Liver (tissue), 9 donors: ENCODE results near the gene GLB1L3. TPM values are rescaled to one million over a fixed set of nuclear protein-coding genes. Genes with fewer than 3 reads are reported as not detected.

Experiments used
- DNase-seq: peaks from one replicate; pipeline ENCODE4 v3.0.0-alpha.2; 2017; ENCODE audit warnings: low spot score
- H3K27ac ChIP-seq, 2 donors: one replicate each; pipeline ENCODE4 v1.7.0; 2013; ENCODE audit warnings: inconsistent platforms in 2 of 2, low read length in 2 of 2, control low read depth in 1 of 2, low read depth in 1 of 2, mild to moderate bottlenecking in 1 of 2
- H3K27me3 ChIP-seq, 4 donors: one replicate each; pipeline versions ENCODE4 v1.6.1 to v1.7.0; 2013; ENCODE audit warnings: low read length in 3 of 4, inconsistent platforms in 1 of 4, mild to moderate bottlenecking in 1 of 4, moderate library complexity in 1 of 4; ENCODE audit not compliant: control insufficient read depth in 4 of 4, insufficient read depth in 4 of 4
- H3K36me3 ChIP-seq, 4 donors: one replicate each; pipeline versions ENCODE4 v1.6.1 to v1.7.0; 2013; ENCODE audit warnings: low read length in 3 of 4, mild to moderate bottlenecking in 3 of 4, low read depth in 1 of 4, moderate library complexity in 1 of 4; ENCODE audit not compliant: control insufficient read depth in 4 of 4, insufficient read depth in 3 of 4
- H3K4me1 ChIP-seq, 4 donors: one replicate each; pipeline versions ENCODE4 v1.6.1 to v1.7.0; 2013; ENCODE audit warnings: low read length in 3 of 4, mild to moderate bottlenecking in 3 of 4, moderate library complexity in 1 of 4; ENCODE audit not compliant: control insufficient read depth in 4 of 4, insufficient read depth in 4 of 4
- H3K4me3 ChIP-seq, 3 donors: one replicate each; pipeline versions ENCODE4 v1.6.1 to v1.7.0; 2013; ENCODE audit warnings: low read length in 3 of 3, control low read depth in 1 of 3, low read depth in 1 of 3, mild to moderate bottlenecking in 1 of 3
- H3K9ac ChIP-seq, 2 donors: one replicate each; pipeline ENCODE4 v1.7.0; 2013; ENCODE audit warnings: low read length in 2 of 2, mild to moderate bottlenecking in 2 of 2, moderate library complexity in 2 of 2, control low read depth in 1 of 2, low read depth in 1 of 2
- H3K9me3 ChIP-seq, 4 donors: one replicate each; pipeline versions ENCODE4 v1.6.1 to v1.7.0; 2013; ENCODE audit warnings: low read length in 3 of 4; ENCODE audit not compliant: control insufficient read depth in 4 of 4
- EGR1 ChIP-seq, 2 donors: IDR thresholded peaks; 2 replicates each; pipeline ENCODE4 v1.6.1; 2016 to 2018; ENCODE audit warnings: antibody characterized with exemption in 2 of 2, low read depth in 2 of 2
- FOXA1 ChIP-seq: IDR thresholded peaks from 2 replicates; pipeline ENCODE4 v1.6.1; 2016; ENCODE audit warnings: antibody characterized with exemption
- FOXA2 ChIP-seq: IDR thresholded peaks from 2 replicates; pipeline ENCODE4 v1.6.1; 2016; ENCODE audit warnings: antibody characterized with exemption
- HNF4A ChIP-seq, 2 donors: conservative IDR thresholded peaks; 2 replicates each; pipeline ENCODE4 v1.6.1; 2016; ENCODE audit warnings: antibody characterized with exemption in 2 of 2, mild to moderate bottlenecking in 2 of 2
- HNF4G ChIP-seq: IDR thresholded peaks from 2 replicates; pipeline ENCODE4 v1.6.1; 2016; ENCODE audit warnings: antibody characterized with exemption
- JUND ChIP-seq, 2 donors: IDR thresholded peaks; 2 replicates each; pipeline ENCODE4 v1.6.1; 2016; ENCODE audit warnings: antibody characterized with exemption in 2 of 2
- MAX ChIP-seq: IDR thresholded peaks from 2 replicates; pipeline ENCODE4 v1.6.1; 2016; ENCODE audit warnings: antibody characterized with exemption
- NR2F2 ChIP-seq: IDR thresholded peaks from 2 replicates; pipeline ENCODE4 v1.6.1; 2016; ENCODE audit warnings: antibody characterized with exemption
- RAD21 ChIP-seq, 2 donors: IDR thresholded peaks; 2 replicates each; pipeline ENCODE4 v1.6.1; 2016; ENCODE audit warnings: antibody characterized with exemption in 2 of 2, mild to moderate bottlenecking in 2 of 2
- RXRA ChIP-seq, 2 donors: IDR thresholded peaks; 2 replicates each; pipeline ENCODE4 v1.6.1; 2017 to 2018; ENCODE audit warnings: antibody characterized with exemption in 2 of 2, mild to moderate bottlenecking in 1 of 2
- SP1 ChIP-seq: IDR thresholded peaks from 2 replicates; pipeline ENCODE4 v1.6.1; 2018; ENCODE audit warnings: antibody characterized with exemption, mild to moderate bottlenecking
- TAF1 ChIP-seq: conservative IDR thresholded peaks from 2 replicates; pipeline ENCODE4 v1.6.1; 2016; ENCODE audit warnings: antibody characterized with exemption, mild to moderate bottlenecking
- YY1 ChIP-seq: IDR thresholded peaks from 2 replicates; pipeline ENCODE4 v1.6.1; 2016; ENCODE audit warnings: antibody characterized with exemption, mild to moderate bottlenecking
- WGBS: extraction: QIAGEN DNeasy Blood & Tissue Kit; methylation state at CpG from one replicate; pipeline ENCODE4 v1.1.7; 2013; 5-methylcytosine and 5-hydroxymethylcytosine counted together
- polyA plus RNA-seq, 2 donors: library from polyadenylated mRNA; stranded (reverse) in 1 of 2; unstranded in 1 of 2; fragments of 200-250 nt in 1 of 2; fragments of >200 nt in 1 of 2; fragmentation: Nextera tagmentation in 1 of 2; extraction: Ambion mirVana in 1 of 2; gene quantifications; one replicate each; pipeline versions ENCODE4 v1.2.1 to v1.2.3, GENCODE V29; 2013 to 2015
- total RNA-seq, 2 donors: library from RNA; depleted of rRNA; stranded (reverse); fragments of >200 nt; gene quantifications; one replicate each; pipeline ENCODE4 v1.2.3, GENCODE V29; 2014
- TF ChIP-seq, protein P1 (sequence below): IDR thresholded peaks from 2 replicates; pipeline ENCODE4 v1.6.1; 2016; ENCODE audit warnings: antibody characterized with exemption
- TF ChIP-seq, protein P2 (sequence below): fragments of 150-350 bp; IDR thresholded peaks from 2 replicates; pipeline ENCODE4 v1.5.1; 2017; ENCODE audit warnings: improper control_type of control experiment, low read depth, low read length; ENCODE audit not compliant: missing input control
- TF ChIP-seq, protein P3 (sequence below): IDR thresholded peaks from 2 replicates; pipeline ENCODE4 v1.6.1; 2016; ENCODE audit warnings: antibody characterized with exemption
- donor health status: healthy.
- donor health status: healthy.
- donor health status: healthy.
- donor health status: healthy.
- donor health status: healthy.

GLB1L3 gene
- total and polyA plus RNA-seq, 4 donors, result 0.08 TPM; not detected in 3

DNA sequence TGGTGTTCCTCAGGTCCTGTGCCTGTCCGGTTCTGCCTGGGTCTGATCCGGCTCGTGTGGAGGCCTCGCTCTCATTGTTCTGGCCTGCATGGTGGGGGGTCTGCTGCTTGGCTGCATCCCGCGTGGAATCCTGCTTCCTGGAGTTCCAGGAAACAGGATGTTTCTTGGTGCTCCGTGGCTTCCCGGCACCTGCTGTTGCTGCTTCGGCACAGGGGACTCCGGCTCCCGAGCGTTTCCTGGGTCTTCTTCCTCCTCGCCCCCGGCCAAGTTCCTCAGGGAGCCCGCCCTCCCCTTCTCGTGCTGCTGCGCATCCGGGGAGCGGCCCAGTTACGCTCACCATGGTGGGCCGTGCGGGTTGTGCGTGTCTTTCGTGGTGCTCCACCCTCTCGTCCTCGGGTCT, 85.5 kb downstream of the GLB1L3 start (continued):
- TF ChIP-seq TAF1 (no peak), EGR1 (IDR thresholded peaks at IDR 0.05; ENCODE audit: low read depth in 2 of 2) (no peak), YY1 (no peak), HNF4A (conservative IDR thresholded peaks at IDR 0.05) (no peak), HNF4G (no peak), RXRA (IDR thresholded peaks at IDR 0.05) (no peak), RAD21 (IDR thresholded peaks at IDR 0.05) (no peak)
- TF ChIP-seq, protein P1, sequence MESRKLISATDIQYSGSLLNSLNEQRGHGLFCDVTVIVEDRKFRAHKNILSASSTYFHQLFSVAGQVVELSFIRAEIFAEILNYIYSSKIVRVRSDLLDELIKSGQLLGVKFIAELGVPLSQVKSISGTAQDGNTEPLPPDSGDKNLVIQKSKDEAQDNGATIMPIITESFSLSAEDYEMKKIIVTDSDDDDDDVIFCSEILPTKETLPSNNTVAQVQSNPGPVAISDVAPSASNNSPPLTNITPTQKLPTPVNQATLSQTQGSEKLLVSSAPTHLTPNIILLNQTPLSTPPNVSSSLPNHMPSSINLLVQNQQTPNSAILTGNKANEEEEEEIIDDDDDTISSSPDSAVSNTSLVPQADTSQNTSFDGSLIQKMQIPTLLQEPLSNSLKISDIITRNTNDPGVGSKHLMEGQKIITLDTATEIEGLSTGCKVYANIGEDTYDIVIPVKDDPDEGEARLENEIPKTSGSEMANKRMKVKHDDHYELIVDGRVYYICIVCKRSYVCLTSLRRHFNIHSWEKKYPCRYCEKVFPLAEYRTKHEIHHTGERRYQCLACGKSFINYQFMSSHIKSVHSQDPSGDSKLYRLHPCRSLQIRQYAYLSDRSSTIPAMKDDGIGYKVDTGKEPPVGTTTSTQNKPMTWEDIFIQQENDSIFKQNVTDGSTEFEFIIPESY, result no peak

- peaks cover 0 to 3% (median 0%) of the 10 kb centered on the region in 4 donors for H3K4me1 ChIP-seq
- 91% methylated on average over 32 of the region's 32 CpGs for WGBS
These were observed 86.2 kb downstream of the GLB1L3 start for GRCh38 chr11:134362192-134362901.

DNA sequence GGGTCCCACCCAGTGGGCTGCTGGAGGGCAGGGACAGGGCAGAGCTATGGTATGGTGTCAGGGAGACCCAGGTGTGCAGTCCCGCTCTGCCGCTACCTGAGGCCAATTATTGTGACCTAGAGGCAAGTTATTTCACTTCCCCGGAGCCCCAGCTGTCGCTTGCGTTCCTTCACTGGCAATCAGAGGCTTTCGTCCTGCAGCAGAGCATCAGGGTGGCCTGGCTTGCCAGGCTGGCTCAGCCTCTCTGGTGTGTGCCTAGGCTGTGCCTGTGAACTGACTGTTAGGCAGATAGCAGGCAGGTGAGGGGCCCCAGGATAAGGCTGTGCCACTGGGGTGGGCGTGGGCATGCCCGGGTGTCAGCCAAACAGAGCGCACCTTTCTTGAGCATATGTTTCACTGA, 87.0 kb downstream of the GLB1L3 start:
- H3K4me1 ChIP-seq, result peaks cover 0 to 3% (median 0%) of the 10 kb centered on the region in 4 donors
- no peaks in the 10 kb centered on the region for H3K9me3 ChIP-seq
- H3K4me3 ChIP-seq, result no peak overlapping the region
- H3K27me3 ChIP-seq, result no peaks in the 10 kb centered on the region
- no peak overlapping the region for H3K9ac ChIP-seq
- TF ChIP-seq FOXA1 (no peak), TAF1 (no peak), JUND (IDR thresholded peaks at IDR 0.05) (no peak), SP1 (no peak), MAX (no peak), FOXA2 (no peak), HNF4G (no peak), NR2F2 (no peak), RAD21 (IDR thresholded peaks at IDR 0.05) (no peak), RXRA (IDR thresholded peaks at IDR 0.05) (no peak), YY1 (no peak)
- TF ChIP-seq, protein P2, sequence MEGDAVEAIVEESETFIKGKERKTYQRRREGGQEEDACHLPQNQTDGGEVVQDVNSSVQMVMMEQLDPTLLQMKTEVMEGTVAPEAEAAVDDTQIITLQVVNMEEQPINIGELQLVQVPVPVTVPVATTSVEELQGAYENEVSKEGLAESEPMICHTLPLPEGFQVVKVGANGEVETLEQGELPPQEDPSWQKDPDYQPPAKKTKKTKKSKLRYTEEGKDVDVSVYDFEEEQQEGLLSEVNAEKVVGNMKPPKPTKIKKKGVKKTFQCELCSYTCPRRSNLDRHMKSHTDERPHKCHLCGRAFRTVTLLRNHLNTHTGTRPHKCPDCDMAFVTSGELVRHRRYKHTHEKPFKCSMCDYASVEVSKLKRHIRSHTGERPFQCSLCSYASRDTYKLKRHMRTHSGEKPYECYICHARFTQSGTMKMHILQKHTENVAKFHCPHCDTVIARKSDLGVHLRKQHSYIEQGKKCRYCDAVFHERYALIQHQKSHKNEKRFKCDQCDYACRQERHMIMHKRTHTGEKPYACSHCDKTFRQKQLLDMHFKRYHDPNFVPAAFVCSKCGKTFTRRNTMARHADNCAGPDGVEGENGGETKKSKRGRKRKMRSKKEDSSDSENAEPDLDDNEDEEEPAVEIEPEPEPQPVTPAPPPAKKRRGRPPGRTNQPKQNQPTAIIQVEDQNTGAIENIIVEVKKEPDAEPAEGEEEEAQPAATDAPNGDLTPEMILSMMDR, result no peak
- TF ChIP-seq, protein P3, sequence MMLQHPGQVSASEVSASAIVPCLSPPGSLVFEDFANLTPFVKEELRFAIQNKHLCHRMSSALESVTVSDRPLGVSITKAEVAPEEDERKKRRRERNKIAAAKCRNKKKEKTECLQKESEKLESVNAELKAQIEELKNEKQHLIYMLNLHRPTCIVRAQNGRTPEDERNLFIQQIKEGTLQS, result no peak
- TF ChIP-seq, protein P1, result no peak
- no peaks in the 10 kb centered on the region for H3K36me3 ChIP-seq
- no peak for DNase-seq
- H3K27ac ChIP-seq, result no peak overlapping the region
- WGBS, result 93% methylated on average over 9 of the region's 9 CpGs

More at GRCh38 chr11:134362192-134362901, 86.2 kb downstream of the GLB1L3 start:
- no peaks in the 10 kb centered on the region for H3K36me3 ChIP-seq
- TF ChIP-seq JUND (IDR thresholded peaks at IDR 0.05) (no peak), RAD21 (IDR thresholded peaks at IDR 0.05) (no peak), EGR1 (IDR thresholded peaks at IDR 0.05; ENCODE audit: low read depth in 2 of 2) (no peak), RXRA (IDR thresholded peaks at IDR 0.05) (no peak), HNF4G (no peak), FOXA2 (no peak)
- TF ChIP-seq, protein P3, result no peak
- TF ChIP-seq, protein P2, result no peak
- no peak overlapping the region for H3K27ac ChIP-seq
- no peaks in the 10 kb centered on the region for H3K9me3 ChIP-seq
- no peak for DNase-seq
- H3K9ac ChIP-seq, result no peak overlapping the region
- no peaks in the 10 kb centered on the region for H3K27me3 ChIP-seq
- no peak overlapping the region for H3K4me3 ChIP-seq
